Panc1 (cell line): ENCODE measurements around the gene CREB3L2.

Source experiments
- CTCF ChIP-seq: fragments of 450-650 bp; IDR thresholded peaks from 2 replicates; pipeline ENCODE4 v1.5.1; 2017; ENCODE audit warnings: mild to moderate bottlenecking
- POLR2AphosphoS5 ChIP-seq: IDR thresholded peaks from 2 replicates; pipeline ENCODE4 v1.6.1; 2012; ENCODE audit warnings: mild to moderate bottlenecking, low read depth, low read length, moderate library complexity
- REST ChIP-seq, 2 experiments: IDR thresholded peaks; 2 replicates each; pipeline ENCODE4 v1.6.1; 2011 to 2012; ENCODE audit warnings: low read depth in 2 of 2, control low read depth in 1 of 2, low read length in 1 of 2, mild to moderate bottlenecking in 1 of 2, moderate library complexity in 1 of 2; ENCODE audit not compliant: insufficient read depth in 1 of 2
- SIN3A ChIP-seq: IDR thresholded peaks from 2 replicates; pipeline ENCODE4 v1.6.1; 2012; ENCODE audit warnings: low read depth, mild to moderate bottlenecking, low read length, moderate library complexity, borderline replicate concordance; ENCODE audit not compliant: insufficient read depth

GRCh38 chr7:137862358-137862757 lies 139.5 kb downstream of the CREB3L2 start:
- TF ChIP-seq CTCF (no peak), REST (IDR thresholded peaks at IDR 0.05; ENCODE audit: insufficient read depth in 1 of 2, low read depth in 2 of 2, low read length in 1 of 2) (no peak), POLR2AphosphoS5 (no peak), SIN3A (no peak)
